ENCODE measurements around the gene EPHB1. TPM values are rescaled to one million over a fixed set of nuclear protein-coding genes. Genes with fewer than 3 reads are reported as not detected.
"Not testable (repeated sequence)": the region's sequence is repeated elsewhere in the genome, so short reads cannot be mapped to it uniquely, and the experiment has no call there.

The EPHB1 gene
- total RNA-seq, 2 donors from 2014 or later = 1.2 to 1.3 TPM

- H3K4me3 Mint-ChIP-seq = no peak overlapping the region
- no peak for ATAC-seq (replicated peaks)
- H3K27ac Mint-ChIP-seq = no peak overlapping the region
- no peaks in the 10 kb centered on the region for H3K4me1 Mint-ChIP-seq
- peaks cover 6% of the 10 kb centered on the region for H3K27me3 Mint-ChIP-seq
- H3K36me3 Mint-ChIP-seq (ENCODE audit: low read depth) = no peaks in the 10 kb centered on the region
- no peaks in the 10 kb centered on the region for H3K9me3 Mint-ChIP-seq
Observed at GRCh38 chr3:135214400-135214799, 419.3 kb downstream of the EPHB1 start.

DNA sequence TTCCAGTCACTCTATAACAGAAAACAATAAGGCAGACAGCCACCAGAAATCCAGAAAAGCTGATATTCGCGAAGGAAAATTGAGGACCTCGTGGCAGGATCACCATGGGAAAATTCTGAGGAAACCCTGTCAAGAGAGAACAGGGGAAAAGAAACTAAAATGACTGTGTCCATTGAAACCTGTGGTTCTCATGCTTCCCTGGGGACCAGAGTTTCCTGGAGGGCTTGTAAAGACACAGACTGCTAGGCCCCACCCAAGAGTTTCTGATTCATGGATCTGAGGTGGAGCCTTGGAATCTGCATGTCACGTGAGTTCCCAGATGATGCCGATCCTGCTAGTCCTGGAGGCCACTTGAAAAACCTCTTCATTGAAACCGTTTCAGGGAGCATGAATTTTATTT lies 420.5 kb downstream of the EPHB1 start:
- no peak overlapping the region for H3K4me3 Mint-ChIP-seq
- no peaks in the 10 kb centered on the region for H3K36me3 Mint-ChIP-seq (ENCODE audit: low read depth)
- ATAC-seq (replicated peaks) = no peak
- peaks cover 3% of the 10 kb centered on the region for H3K9me3 Mint-ChIP-seq
- no peaks in the 10 kb centered on the region for H3K4me1 Mint-ChIP-seq
- no peak overlapping the region for H3K27ac Mint-ChIP-seq
- H3K27me3 Mint-ChIP-seq = peaks cover 6% of the 10 kb centered on the region

GRCh38 chr3:135216659-135217058 lies 421.6 kb downstream of the EPHB1 start:
- Mint-ChIP-seq H3K27me3 (peaks cover 6% of the 10 kb centered on the region), H3K36me3 (ENCODE audit: low read depth) (no peaks in the 10 kb centered on the region), H3K27ac (no peak overlapping the region), H3K9me3 (peaks cover 3% of the 10 kb centered on the region), H3K4me1 (no peaks in the 10 kb centered on the region), H3K4me3 (no peak overlapping the region)
- ATAC-seq (replicated peaks) = no peak

DNA sequence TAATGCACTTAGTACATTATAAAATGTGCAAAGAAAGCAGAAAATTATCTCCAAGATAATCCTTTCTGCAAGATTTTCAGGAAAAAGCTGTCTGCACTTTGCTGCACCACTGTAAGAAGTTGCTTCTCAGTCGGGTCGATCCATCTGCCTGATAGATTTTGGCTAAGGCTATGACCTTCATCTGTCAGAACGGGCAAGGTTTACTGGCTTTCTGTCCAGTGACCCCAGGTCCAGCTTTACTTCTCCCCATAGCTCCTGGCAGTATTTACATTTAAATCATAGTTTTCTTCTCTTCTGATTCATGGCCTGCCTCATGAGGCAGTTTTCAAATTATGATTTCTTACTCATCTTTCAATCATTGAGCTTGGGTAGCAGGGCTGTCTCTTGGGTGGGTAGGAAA lies 422.7 kb downstream of the EPHB1 start:
- H3K27me3 Mint-ChIP-seq = peaks cover 6% of the 10 kb centered on the region
- no peak overlapping the region for H3K27ac Mint-ChIP-seq
- no peak overlapping the region for H3K4me3 Mint-ChIP-seq
- H3K36me3 Mint-ChIP-seq (ENCODE audit: low read depth) = no peaks in the 10 kb centered on the region
- H3K9me3 Mint-ChIP-seq = peaks cover 3% of the 10 kb centered on the region
- ATAC-seq (replicated peaks) = no peak
- no peaks in the 10 kb centered on the region for H3K4me1 Mint-ChIP-seq

DNA sequence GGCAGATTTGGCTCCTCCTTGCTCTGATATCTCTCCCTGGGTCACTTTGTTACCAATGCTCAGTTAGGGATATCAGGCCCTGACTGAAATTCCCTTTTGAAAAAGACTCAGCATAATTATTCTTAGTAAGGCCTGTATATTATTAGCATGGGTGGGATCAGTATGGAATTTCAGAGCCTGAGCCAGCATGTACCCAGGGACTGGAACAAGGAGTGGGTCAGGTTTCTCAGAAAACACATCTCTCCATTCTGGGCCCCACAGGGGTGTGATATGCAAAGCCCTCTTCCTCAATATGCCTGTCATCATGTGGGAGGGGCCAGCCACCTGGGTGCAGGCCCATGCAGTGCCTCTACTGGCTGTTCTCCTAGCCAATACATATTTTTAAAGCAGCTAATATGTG lies 423.2 kb downstream of the EPHB1 start:
- H3K36me3 Mint-ChIP-seq (ENCODE audit: low read depth) = no peaks in the 10 kb centered on the region
- no peak overlapping the region for H3K27ac Mint-ChIP-seq
- no peak for ATAC-seq (replicated peaks)
- H3K27me3 Mint-ChIP-seq = peaks cover 6% of the 10 kb centered on the region
- no peaks in the 10 kb centered on the region for H3K4me1 Mint-ChIP-seq
- H3K9me3 Mint-ChIP-seq = peaks cover 3% of the 10 kb centered on the region
- H3K4me3 Mint-ChIP-seq = no peak overlapping the region

GRCh38 chr3:135218782-135219181 lies 423.7 kb downstream of the EPHB1 start:
- no peak overlapping the region for H3K27ac Mint-ChIP-seq
- no peak for ATAC-seq (replicated peaks)
- H3K36me3 Mint-ChIP-seq (ENCODE audit: low read depth) = no peaks in the 10 kb centered on the region
- H3K4me1 Mint-ChIP-seq = no peaks in the 10 kb centered on the region
- H3K27me3 Mint-ChIP-seq = peaks cover 6% of the 10 kb centered on the region
- no peak overlapping the region for H3K4me3 Mint-ChIP-seq
- H3K9me3 Mint-ChIP-seq = peaks cover 3% of the 10 kb centered on the region

DNA sequence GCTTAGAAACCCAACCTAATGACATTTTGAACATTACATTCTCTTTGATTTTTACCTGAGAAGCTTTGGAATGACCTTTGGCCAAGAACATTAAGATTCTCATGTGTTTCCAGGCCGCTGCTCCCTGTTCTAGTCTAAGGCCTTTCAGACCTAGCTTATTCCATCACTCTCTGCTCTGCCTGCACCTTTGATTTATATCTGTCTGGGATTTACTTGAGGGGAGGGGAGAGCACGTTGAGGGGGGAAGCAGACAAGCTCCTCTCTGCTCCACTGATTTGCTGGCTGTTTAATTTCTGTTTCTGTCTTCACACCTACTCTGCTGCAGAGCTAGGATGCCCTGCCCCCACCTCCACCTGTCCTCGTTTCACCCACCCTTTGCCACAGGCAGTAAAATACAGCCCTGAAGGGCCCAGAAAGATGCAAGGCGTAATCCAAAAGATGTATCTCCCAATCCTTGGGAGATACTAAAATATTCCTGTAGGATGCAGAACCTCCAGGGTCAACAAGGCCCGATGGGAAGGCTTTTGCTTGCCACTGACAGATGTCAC lies 429.8 kb downstream of the EPHB1 start:
- no peak for ATAC-seq (replicated peaks)
- no peaks in the 10 kb centered on the region for H3K27me3 Mint-ChIP-seq
- no peak overlapping the region for H3K4me3 Mint-ChIP-seq
- no peak overlapping the region for H3K27ac Mint-ChIP-seq
- H3K36me3 Mint-ChIP-seq (ENCODE audit: low read depth) = no peaks in the 10 kb centered on the region
- H3K4me1 Mint-ChIP-seq = no peaks in the 10 kb centered on the region
- peaks cover 1% of the 10 kb centered on the region for H3K9me3 Mint-ChIP-seq

- H3K36me3 Mint-ChIP-seq (ENCODE audit: low read depth) = no peaks in the 10 kb centered on the region
- ATAC-seq (replicated peaks) = no peak
- no peaks in the 10 kb centered on the region for H3K27me3 Mint-ChIP-seq
- no peaks in the 10 kb centered on the region for H3K9me3 Mint-ChIP-seq
- no peak overlapping the region for H3K27ac Mint-ChIP-seq
- H3K4me1 Mint-ChIP-seq = no peaks in the 10 kb centered on the region
- H3K4me3 Mint-ChIP-seq = no peak overlapping the region
Observed at GRCh38 chr3:135226057-135226456, 431.0 kb downstream of the EPHB1 start.

DNA sequence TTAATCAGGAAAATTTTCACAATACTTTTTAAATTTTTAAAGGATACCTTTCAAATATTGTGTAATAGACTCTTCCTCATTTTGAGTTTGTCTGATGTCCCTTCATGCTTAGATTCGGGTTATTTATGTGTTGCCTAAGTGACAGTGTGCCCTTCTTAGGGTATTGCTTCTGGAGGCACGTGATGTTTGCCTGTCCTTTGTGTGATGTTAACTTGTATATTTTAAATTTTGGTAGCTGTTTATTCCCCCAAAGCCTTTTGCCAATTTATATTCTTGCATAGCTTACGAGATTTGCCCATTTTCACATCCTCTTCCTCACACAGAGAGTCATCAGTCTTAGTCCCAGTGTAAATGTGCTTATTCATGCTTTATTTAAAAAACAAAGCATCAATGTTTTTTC lies 433.1 kb downstream of the EPHB1 start:
- Mint-ChIP-seq H3K27me3 (no peaks in the 10 kb centered on the region), H3K4me3 (no peak overlapping the region), H3K9me3 (no peaks in the 10 kb centered on the region), H3K27ac (no peak overlapping the region), H3K4me1 (no peaks in the 10 kb centered on the region), H3K36me3 (ENCODE audit: low read depth) (no peaks in the 10 kb centered on the region)
- ATAC-seq (replicated peaks) = no peak

- Mint-ChIP-seq H3K4me3 (no peak overlapping the region), H3K9me3 (peaks cover 2% of the 10 kb centered on the region), H3K36me3 (ENCODE audit: low read depth) (no peaks in the 10 kb centered on the region), H3K27me3 (no peaks in the 10 kb centered on the region), H3K4me1 (no peaks in the 10 kb centered on the region), H3K27ac (no peak overlapping the region)
- no peak for ATAC-seq (replicated peaks)
Observed at GRCh38 chr3:135229018-135229495, 434.0 kb downstream of the EPHB1 start.

- H3K27ac Mint-ChIP-seq = no peak overlapping the region
- ATAC-seq (replicated peaks) = no peak
- H3K36me3 Mint-ChIP-seq (ENCODE audit: low read depth) = no peaks in the 10 kb centered on the region
- no peaks in the 10 kb centered on the region for H3K27me3 Mint-ChIP-seq
- H3K9me3 Mint-ChIP-seq = peaks cover 4% of the 10 kb centered on the region
- H3K4me1 Mint-ChIP-seq = no peaks in the 10 kb centered on the region
- no peak overlapping the region for H3K4me3 Mint-ChIP-seq
Observed at GRCh38 chr3:135231737-135232136, 436.7 kb downstream of the EPHB1 start.

DNA sequence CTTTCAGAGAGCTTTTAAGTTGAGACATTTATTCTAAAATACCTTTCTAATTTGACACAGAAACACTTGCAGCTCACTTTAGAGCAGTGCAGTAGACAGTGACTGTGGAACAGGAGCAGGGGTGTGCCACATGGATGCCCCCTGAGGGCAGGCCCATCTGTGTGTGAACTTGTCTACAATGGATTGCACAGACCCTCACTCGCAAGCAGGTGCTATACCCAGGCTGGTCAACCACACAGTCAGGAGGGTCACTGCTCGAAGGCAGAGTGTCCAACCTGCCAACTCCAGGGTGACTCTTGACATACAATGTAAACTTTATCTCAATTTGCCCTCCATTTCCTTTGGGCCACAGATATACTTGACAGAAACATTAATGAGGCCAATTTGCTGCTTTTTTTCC lies 437.2 kb downstream of the EPHB1 start:
- Mint-ChIP-seq H3K4me1 (no peaks in the 10 kb centered on the region), H3K27me3 (no peaks in the 10 kb centered on the region), H3K27ac (no peak overlapping the region), H3K9me3 (peaks cover 4% of the 10 kb centered on the region), H3K4me3 (no peak overlapping the region), H3K36me3 (ENCODE audit: low read depth) (no peaks in the 10 kb centered on the region)
- no peak for ATAC-seq (replicated peaks)

DNA sequence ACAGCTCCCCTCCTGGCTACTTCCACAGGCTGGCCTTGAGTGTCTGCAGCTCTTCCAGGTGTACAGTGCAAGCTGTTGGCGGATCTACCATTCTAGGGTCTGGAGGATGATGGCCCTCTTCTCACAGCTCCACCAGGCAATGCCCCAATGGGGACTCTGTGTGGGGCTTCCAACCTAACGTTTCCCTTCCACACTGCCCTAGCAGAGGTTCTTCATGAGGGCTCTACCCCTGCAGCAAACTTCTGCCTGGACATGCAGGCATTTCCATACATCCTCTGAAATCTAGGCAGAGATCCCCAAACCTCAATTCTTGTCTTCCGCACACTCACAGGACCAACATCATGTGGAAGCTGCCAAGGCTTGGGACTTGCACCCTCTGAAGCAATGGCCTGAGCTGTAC lies 438.4 kb downstream of the EPHB1 start:
- H3K9me3 Mint-ChIP-seq; H3K4me3 Mint-ChIP-seq; H3K4me1 Mint-ChIP-seq; H3K27ac Mint-ChIP-seq; H3K27me3 Mint-ChIP-seq; H3K36me3 Mint-ChIP-seq (ENCODE audit: low read depth); ATAC-seq (replicated peaks): not testable (repeated sequence)

DNA sequence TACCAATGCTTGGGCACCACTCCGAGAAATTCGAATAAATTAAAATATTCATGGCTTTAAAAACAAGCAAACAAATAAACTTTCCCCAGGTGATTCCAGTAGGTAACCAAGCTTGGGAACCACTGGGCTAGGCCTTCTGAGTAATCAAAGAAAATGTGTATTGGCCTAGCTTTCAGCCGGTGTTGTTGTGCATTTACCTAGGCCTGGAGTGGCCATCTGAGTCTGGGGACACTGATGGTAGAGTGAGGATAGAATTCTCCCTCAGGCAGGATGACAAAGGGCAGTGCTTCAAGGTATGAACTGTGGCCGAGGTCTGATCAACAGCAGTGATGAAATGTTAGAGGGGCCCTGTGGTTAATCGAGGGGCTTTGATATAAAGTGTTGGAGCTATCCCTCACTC lies 440.5 kb downstream of the EPHB1 start:
- Mint-ChIP-seq H3K36me3 (ENCODE audit: low read depth) (no peaks in the 10 kb centered on the region), H3K4me3 (no peak overlapping the region), H3K9me3 (peaks cover 4% of the 10 kb centered on the region), H3K4me1 (no peaks in the 10 kb centered on the region), H3K27me3 (no peaks in the 10 kb centered on the region), H3K27ac (no peak overlapping the region)
- ATAC-seq (replicated peaks) = no peak

GRCh38 chr3:135237371-135238143 lies 442.5 kb downstream of the EPHB1 start:
- H3K4me3 Mint-ChIP-seq = no peak overlapping the region
- H3K36me3 Mint-ChIP-seq (ENCODE audit: low read depth) = no peaks in the 10 kb centered on the region
- no peaks in the 10 kb centered on the region for H3K27me3 Mint-ChIP-seq
- no peak for ATAC-seq (replicated peaks)
- H3K4me1 Mint-ChIP-seq = no peaks in the 10 kb centered on the region
- peaks cover 4% of the 10 kb centered on the region for H3K9me3 Mint-ChIP-seq
- no peak overlapping the region for H3K27ac Mint-ChIP-seq
